HL-60 (cell line): Measurements from ENCODE around the gene TIPARP.

Experiments used
- CTCF ChIP-seq: IDR thresholded peaks from one replicate; pipeline ENCODE4 v1.5.1; 2011; ENCODE audit warnings: low read length, control low read depth, inconsistent platforms; ENCODE audit not compliant: insufficient read depth
- POLR2AphosphoS5 ChIP-seq: IDR thresholded peaks from 2 replicates; pipeline ENCODE4 v1.6.1; 2012; ENCODE audit warnings: low read depth

GRCh38 chr3:156742401-156742800, 68.0 kb downstream of the TIPARP start:
- TF ChIP-seq CTCF (no peak), POLR2AphosphoS5 (no peak)
